GM10847 (cell line): Measurements from ENCODE around the gene PNMA3.

Experiments used
- POLR2A ChIP-seq: IDR thresholded peaks from 2 replicates; pipeline ENCODE4 v1.6.1; 2011; ENCODE audit not compliant: insufficient read length; ENCODE audit errors: extremely low read depth

PNMA3 gene

GRCh38 chrX:153055871-153056749 lies at the start of gene PNMA3:
PNMA3 (plus strand) TSS chrX:153056470; CDS start chrX:153057056, 586 bp downstream.
- TF ChIP-seq POLR2A: no peak

GRCh38 chrX:153019166-153019565 lies 37.1 kb upstream of the PNMA3 start:
- no peak for TF ChIP-seq POLR2A

- no peak for TF ChIP-seq POLR2A
Measured at GRCh38 chrX:153029162-153029561, 27.1 kb upstream of the PNMA3 start.

- TF ChIP-seq POLR2A: no peak
Measured at GRCh38 chrX:153029875-153030274, 26.4 kb upstream of the PNMA3 start.

- no peak for TF ChIP-seq POLR2A
Measured at GRCh38 chrX:153030801-153031200, 25.5 kb upstream of the PNMA3 start.

- peak; percentile 22 for TF ChIP-seq POLR2A
Measured at GRCh38 chrX:153032397-153033118, 23.7 kb upstream of the PNMA3 start.

- TF ChIP-seq POLR2A: no peak
Measured at GRCh38 chrX:153049093-153049492, 7.2 kb upstream of the PNMA3 start.

GRCh38 chrX:153052534-153052933 lies 3.7 kb upstream of the PNMA3 start:
- TF ChIP-seq POLR2A: no peak

- TF ChIP-seq POLR2A: no peak
Measured at GRCh38 chrX:153057281-153057680, 1.0 kb downstream of the PNMA3 start.

GRCh38 chrX:153059191-153060094 lies 3.2 kb downstream of the PNMA3 start:
- no peak for TF ChIP-seq POLR2A

GRCh38 chrX:153060095-153060445 lies 3.8 kb downstream of the PNMA3 start:
- no peak for TF ChIP-seq POLR2A

- no peak for TF ChIP-seq POLR2A
Measured at GRCh38 chrX:153061732-153062131, 5.5 kb downstream of the PNMA3 start.

- TF ChIP-seq POLR2A: no peak
Measured at GRCh38 chrX:153063315-153063714, 7.0 kb downstream of the PNMA3 start.

- TF ChIP-seq POLR2A: no peak
Measured at GRCh38 chrX:153064061-153064460, 7.8 kb downstream of the PNMA3 start.

- no peak for TF ChIP-seq POLR2A
Measured at GRCh38 chrX:153065389-153065788, 9.1 kb downstream of the PNMA3 start.
